ENCODE data around the gene KDF1.

The KDF1 gene

GRCh38 chr1:26907071-26907917 is 53.0 kb downstream of the KDF1 start:
- Histone ChIP-seq H3K9me3 (no peaks in the 10 kb centered on the region), H3K27ac (no peak overlapping the region), H3K4me1 (ENCODE audit: control insufficient read depth in 1 of 2, insufficient read depth in 1 of 2, low read depth in 1 of 2, low read length in 1 of 2) (peaks cover 0 to 2% of the 10 kb centered on the region in 2 experiments), H3K27me3 (peaks cover 9% of the 10 kb centered on the region), H3K36me3 (no peaks in the 10 kb centered on the region), H3K4me3 (ENCODE audit: low read depth in 1 of 2, low read length in 1 of 2) (no peak overlapping the region)
- no peak for TF ChIP-seq CTCF (IDR thresholded peaks at IDR 0.05)

- no peak for TF ChIP-seq CTCF (IDR thresholded peaks at IDR 0.05)
- Histone ChIP-seq H3K9me3 (no peaks in the 10 kb centered on the region), H3K27ac (peak overlapping the region; percentile 91), H3K27me3 (peaks cover 8% of the 10 kb centered on the region), H3K36me3 (peaks cover 12% of the 10 kb centered on the region), H3K4me3 (ENCODE audit: low read depth in 1 of 2, low read length in 1 of 2) (peak overlapping the region; percentile 86 to 96), H3K4me1 (ENCODE audit: control insufficient read depth in 1 of 2, insufficient read depth in 1 of 2, low read depth in 1 of 2, low read length in 1 of 2) (peaks cover 19 to 30% of the 10 kb centered on the region in 2 experiments)
Measured at GRCh38 chr1:26900815-26901511, 59.3 kb downstream of the KDF1 start.

- peak within 1 kb of the TSS; percentile 86 to 96 for H3K4me3 ChIP-seq (ENCODE audit: low read depth in 1 of 2, low read length in 1 of 2)
- peak; percentile 18 for TF ChIP-seq CTCF (IDR thresholded peaks at IDR 0.05)
- H3K27ac ChIP-seq: peak within 1 kb of the TSS; percentile 91
- H3K36me3 ChIP-seq: peaks cover 18% of the 10 kb centered on the region
- peaks cover under 1% of the 10 kb centered on the region for H3K27me3 ChIP-seq
- peaks cover 19 to 30% of the 10 kb centered on the region in 2 experiments for H3K4me1 ChIP-seq (ENCODE audit: control insufficient read depth in 1 of 2, insufficient read depth in 1 of 2, low read depth in 1 of 2, low read length in 1 of 2)
- H3K9me3 ChIP-seq: no peaks in the 10 kb centered on the region
Measured at GRCh38 chr1:26900001-26900814, 60.1 kb downstream of the KDF1 start, which contains the start of gene GPATCH3. TSS of gene GPATCH3 (minus strand) at chr1:26900467. CDS start at chr1:26900442, 25 bp downstream.

Measured in neutrophil (primary cell).